ENCODE results near the gene SH2B2.

DNA sequence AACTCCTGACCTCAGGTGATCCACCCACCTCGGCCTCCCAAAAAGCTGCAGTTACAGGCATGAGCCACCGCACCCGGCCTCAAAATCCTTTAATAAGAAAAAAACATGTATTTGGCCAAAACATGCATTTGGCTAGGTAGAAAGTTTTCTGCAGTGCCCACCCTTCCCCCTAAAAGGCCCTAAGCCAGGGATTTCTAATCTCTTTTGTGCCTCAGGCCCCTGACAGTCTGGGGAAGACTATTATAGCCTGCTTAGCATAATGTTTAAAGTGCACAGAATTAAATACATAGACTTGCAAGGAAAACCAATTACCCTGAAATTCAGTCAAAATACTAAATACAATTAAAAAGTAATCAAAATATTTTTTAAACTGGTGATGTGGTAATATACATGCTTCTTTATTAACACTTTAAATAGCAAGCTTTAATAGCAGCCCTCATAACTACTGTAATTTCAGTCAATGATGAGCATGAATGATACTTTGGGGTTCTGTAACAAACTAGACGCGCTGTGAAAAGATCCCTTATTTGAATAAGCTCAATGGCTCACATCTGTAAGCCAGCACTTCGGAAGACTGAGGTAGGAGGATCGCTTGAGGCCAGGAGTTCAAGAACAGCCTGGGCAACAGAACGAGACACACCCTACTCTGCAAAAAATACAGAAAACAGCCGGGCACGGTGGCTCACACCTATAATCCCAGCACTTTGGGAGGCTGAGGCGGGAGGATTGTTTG is 39.7 kb downstream of the SH2B2 start:
- TF ChIP-seq GATA2 (IDR thresholded peaks at IDR 0.05; ENCODE audit: low read depth, low read length) (no peak), GATA3 (IDR thresholded peaks at IDR 0.05; ENCODE audit: low read depth, low read length) (no peak)
